AML-193 (cell line): ENCODE measurements around the gene HSBP1L1.
"Not testable (repeated sequence)": the region's sequence is repeated elsewhere in the genome, so short reads cannot be mapped to it uniquely, and the experiment has no call there.

Experiments
- DNase-seq, 2 experiments: peaks; one replicate each; lab custom pipeline; 2025; lab: John Stamatoyannopoulos, UW

The HSBP1L1 gene

GRCh38 chr18:79987566-79987965, 23.1 kb downstream of the HSBP1L1 start:
- no peak for DNase-seq

- DNase-seq: peak; percentile 55 to 65
Observed at GRCh38 chr18:79988071-79988450, 23.6 kb downstream of the HSBP1L1 start.

- peak; percentile 65 to 75 for DNase-seq
Observed at GRCh38 chr18:79988451-79989194, 24.2 kb downstream of the HSBP1L1 start, which contains the start of gene TXNL4A. Gene TXNL4A (minus strand): TSS chr18:79988563. CDS start chr18:79988392, 171 bp downstream.

GRCh38 chr18:79989195-79989497, 24.7 kb downstream of the HSBP1L1 start:
- DNase-seq: no peak

GRCh38 chr18:79991494-79991893, 27.1 kb downstream of the HSBP1L1 start:
- no peak for DNase-seq

- not testable (repeated sequence) for DNase-seq
Observed at GRCh38 chr18:79999701-80000100, 35.3 kb downstream of the HSBP1L1 start.

- DNase-seq: no peak
Observed at GRCh38 chr18:80000877-80001276, 36.4 kb downstream of the HSBP1L1 start.

GRCh38 chr18:80002468-80002867, 38.0 kb downstream of the HSBP1L1 start:
- DNase-seq: no peak

- no peak for DNase-seq
Observed at GRCh38 chr18:80004600-80005342, 40.3 kb downstream of the HSBP1L1 start.

- DNase-seq: no peak
Observed at GRCh38 chr18:80006724-80007123, 42.3 kb downstream of the HSBP1L1 start.

GRCh38 chr18:80009661-80010550, 45.5 kb downstream of the HSBP1L1 start:
- DNase-seq: no peak

GRCh38 chr18:80010551-80010906, 46.1 kb downstream of the HSBP1L1 start:
- DNase-seq: no peak

GRCh38 chr18:80011496-80012137, 47.2 kb downstream of the HSBP1L1 start:
- DNase-seq: not testable (repeated sequence)

- no peak for DNase-seq
Observed at GRCh38 chr18:80012714-80013113, 48.3 kb downstream of the HSBP1L1 start.
